GM21447 (cell line): ENCODE results near the gene NUDT22.

Experiments used
- ATAC-seq: cut with Tn5 transposase; IDR thresholded peaks from one replicate; pipeline ENCODE4 v1.9.1; 2021; ENCODE audit not compliant: unreplicated experiment

Gene NUDT22

GRCh38 chr11:64206457-64207255 lies 19.4 kb upstream of the NUDT22 start, which contains the start of gene FERMT3:
TSS of gene FERMT3 (plus strand) at chr11:64206721. CDS start at chr11:64207365, 644 bp downstream.
- peak; percentile 10 for ATAC-seq

DNA sequence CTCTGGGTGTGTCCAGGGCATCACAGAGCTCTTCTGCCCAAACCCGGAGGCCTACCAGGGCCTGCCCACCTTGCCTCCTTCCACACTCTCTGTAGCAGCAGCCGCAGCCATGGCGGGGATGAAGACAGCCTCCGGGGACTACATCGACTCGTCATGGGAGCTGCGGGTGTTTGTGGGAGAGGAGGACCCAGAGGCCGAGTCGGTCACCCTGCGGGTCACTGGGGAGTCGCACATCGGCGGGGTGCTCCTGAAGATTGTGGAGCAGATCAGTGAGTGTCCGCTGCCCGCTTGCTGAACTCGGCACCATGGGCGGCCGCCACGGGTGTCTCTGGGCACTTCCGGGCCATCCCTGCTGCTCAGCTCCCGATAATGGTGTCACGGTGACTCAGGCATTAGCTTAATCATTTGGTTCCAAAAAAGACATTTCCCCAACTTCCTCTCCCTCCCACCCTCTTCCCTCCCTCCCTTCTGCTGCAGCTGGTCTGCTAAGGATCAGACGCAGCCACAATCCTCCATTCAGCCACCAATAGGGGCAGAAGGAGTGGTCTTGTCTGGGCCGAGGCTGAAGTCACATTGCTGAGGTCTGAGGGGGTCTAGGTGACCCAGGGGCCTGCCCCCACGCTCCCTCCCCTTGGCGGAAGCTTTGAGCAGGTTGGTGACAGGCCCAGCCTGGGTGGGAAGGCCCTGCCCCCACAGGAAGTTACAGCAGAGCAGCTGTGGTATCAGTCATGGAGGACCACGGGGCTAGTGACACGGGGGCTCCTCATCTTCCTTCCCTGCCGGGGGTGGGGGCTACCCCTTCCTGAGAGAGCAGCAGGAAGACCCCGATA lies 18.6 kb upstream of the NUDT22 start:
- ATAC-seq, result peak; percentile 61

GRCh38 chr11:64208086-64208795 lies 17.8 kb upstream of the NUDT22 start:
- no peak for ATAC-seq

GRCh38 chr11:64208796-64209562 lies 17.1 kb upstream of the NUDT22 start:
- no peak for ATAC-seq

GRCh38 chr11:64209563-64209843 lies 16.6 kb upstream of the NUDT22 start:
- ATAC-seq, result no peak

- ATAC-seq, result no peak
Measured at GRCh38 chr11:64210301-64211020, 15.6 kb upstream of the NUDT22 start.

DNA sequence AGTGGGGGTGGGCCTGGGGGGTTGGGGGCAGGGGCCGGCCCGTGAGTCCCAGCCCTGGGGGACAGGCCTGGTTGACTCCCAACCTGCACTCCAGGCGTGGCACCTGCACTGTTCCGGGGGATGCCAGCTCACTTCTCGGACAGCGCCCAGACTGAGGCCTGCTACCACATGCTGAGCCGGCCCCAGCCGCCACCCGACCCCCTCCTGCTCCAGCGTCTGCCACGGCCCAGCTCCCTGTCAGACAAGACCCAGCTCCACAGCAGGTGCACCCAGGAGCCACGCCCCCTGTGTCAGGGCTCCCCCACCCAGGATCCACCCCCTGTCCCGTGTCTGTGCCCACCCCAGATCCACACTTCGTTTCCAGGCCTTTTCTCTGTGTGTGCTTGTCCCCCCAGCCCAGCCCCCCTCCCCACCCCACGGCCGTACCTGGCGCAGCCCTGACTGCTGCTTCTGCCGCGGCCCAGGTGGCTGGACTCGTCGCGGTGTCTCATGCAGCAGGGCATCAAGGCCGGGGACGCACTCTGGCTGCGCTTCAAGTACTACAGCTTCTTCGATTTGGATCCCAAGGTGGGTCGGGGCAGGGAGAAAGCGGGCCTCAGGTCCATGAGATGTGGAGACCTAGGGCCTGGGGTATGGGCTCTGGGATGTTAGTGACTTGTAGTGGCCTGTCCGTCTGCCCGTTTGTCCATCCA lies 14.7 kb upstream of the NUDT22 start:
- no peak for ATAC-seq

- no peak for ATAC-seq
Measured at GRCh38 chr11:64216879-64217278, 9.2 kb upstream of the NUDT22 start.

DNA sequence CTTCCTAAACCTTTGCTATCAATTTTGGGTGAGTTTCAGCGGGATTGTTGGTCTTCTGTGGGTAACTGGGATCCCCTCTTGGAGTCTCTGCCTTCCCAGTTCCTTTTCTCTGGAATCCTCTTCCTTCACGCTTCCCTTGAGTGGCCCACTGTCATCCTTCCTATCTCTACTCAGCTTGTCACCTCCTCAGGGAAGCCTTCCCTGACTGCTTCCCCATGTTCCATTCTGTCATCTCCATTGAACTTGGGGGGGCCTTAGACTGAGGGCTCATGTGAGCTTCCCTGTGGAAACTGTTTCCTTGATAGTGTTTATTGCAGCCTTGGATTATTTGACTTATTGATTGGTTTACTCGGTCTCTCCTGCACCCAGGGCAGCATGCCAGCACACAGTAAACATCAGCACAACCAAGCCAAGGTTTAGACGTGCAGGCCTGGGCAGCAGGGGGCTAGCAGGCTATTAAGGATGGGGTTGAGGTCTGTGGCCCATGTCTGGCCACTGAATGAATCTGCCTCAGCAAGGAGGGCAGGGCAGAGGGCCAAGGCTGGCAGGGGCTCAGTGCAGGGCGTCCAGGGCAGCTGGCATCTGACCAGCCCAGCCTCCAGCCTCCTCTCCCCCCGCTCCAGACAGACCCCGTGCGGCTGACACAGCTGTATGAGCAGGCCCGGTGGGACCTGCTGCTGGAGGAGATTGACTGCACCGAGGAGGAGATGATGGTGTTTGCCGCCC lies 7.3 kb upstream of the NUDT22 start:
- ATAC-seq, result no peak

- ATAC-seq, result no peak
Measured at GRCh38 chr11:64219354-64219684, 6.8 kb upstream of the NUDT22 start.

DNA sequence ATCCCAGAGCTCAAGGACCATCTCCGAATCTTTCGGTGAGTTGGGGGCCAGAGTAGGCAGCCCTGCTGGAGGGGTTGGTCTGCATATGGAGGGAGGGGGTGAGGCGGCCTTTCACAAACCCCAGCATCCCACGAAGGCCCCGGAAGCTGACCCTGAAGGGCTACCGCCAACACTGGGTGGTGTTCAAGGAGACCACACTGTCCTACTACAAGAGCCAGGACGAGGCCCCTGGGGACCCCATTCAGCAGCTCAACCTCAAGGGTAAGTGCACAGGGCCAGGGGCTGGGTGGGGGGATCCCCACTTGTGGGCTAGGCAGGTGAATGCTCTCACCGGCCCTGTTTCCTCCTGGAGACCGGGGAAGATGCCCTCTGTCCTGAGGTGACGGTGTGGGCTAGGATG lies 6.3 kb upstream of the NUDT22 start:
- no peak for ATAC-seq

DNA sequence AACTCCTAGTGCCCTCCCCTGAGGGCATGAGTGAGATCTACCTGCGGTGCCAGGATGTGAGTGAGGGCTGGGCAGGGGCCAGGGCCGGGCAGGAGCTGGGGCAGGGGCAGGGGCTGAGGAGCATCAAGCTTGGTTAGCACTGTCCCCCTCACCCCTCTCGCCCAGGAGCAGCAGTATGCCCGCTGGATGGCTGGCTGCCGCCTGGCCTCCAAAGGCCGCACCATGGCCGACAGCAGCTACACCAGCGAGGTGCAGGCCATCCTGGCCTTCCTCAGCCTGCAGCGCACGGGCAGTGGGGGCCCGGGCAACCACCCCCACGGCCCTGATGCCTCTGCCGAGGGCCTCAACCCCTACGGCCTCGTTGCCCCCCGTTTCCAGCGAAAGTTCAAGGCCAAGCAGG lies 5.8 kb upstream of the NUDT22 start:
- no peak for ATAC-seq

GRCh38 chr11:64220798-64221197 lies 5.3 kb upstream of the NUDT22 start:
- no peak for ATAC-seq

- no peak for ATAC-seq
Measured at GRCh38 chr11:64222651-64223000, 3.4 kb upstream of the NUDT22 start.

- ATAC-seq, result no peak
Measured at GRCh38 chr11:64223001-64223651, 2.9 kb upstream of the NUDT22 start.

- ATAC-seq, result no peak
Measured at GRCh38 chr11:64224151-64224890, 1.8 kb upstream of the NUDT22 start.

- no peak for ATAC-seq
Measured at GRCh38 chr11:64224891-64225607, 1.0 kb upstream of the NUDT22 start.
